Measurements from ENCODE around the gene PTPRD.

The PTPRD gene

GRCh38 chr9:8869812-8870211 is 1743.0 kb downstream of the PTPRD start:
- TF ChIP-seq, protein P1, sequence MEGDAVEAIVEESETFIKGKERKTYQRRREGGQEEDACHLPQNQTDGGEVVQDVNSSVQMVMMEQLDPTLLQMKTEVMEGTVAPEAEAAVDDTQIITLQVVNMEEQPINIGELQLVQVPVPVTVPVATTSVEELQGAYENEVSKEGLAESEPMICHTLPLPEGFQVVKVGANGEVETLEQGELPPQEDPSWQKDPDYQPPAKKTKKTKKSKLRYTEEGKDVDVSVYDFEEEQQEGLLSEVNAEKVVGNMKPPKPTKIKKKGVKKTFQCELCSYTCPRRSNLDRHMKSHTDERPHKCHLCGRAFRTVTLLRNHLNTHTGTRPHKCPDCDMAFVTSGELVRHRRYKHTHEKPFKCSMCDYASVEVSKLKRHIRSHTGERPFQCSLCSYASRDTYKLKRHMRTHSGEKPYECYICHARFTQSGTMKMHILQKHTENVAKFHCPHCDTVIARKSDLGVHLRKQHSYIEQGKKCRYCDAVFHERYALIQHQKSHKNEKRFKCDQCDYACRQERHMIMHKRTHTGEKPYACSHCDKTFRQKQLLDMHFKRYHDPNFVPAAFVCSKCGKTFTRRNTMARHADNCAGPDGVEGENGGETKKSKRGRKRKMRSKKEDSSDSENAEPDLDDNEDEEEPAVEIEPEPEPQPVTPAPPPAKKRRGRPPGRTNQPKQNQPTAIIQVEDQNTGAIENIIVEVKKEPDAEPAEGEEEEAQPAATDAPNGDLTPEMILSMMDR (IDR thresholded peaks at IDR 0.05; ENCODE audit: extremely low read depth, missing control alignments), result no peak
- no peak for DNase-seq (ENCODE audit: low spot score)

GRCh38 chr9:8868632-8869031 is 1744.2 kb downstream of the PTPRD start:
- TF ChIP-seq, protein P1 (IDR thresholded peaks at IDR 0.05; ENCODE audit: extremely low read depth, missing control alignments), result no peak

GRCh38 chr9:8867148-8867547 is 1745.7 kb downstream of the PTPRD start:
- no peak for DNase-seq (ENCODE audit: low spot score)
- TF ChIP-seq, protein P1 (IDR thresholded peaks at IDR 0.05; ENCODE audit: extremely low read depth, missing control alignments), result no peak

More at GRCh38 chr9:8868632-8869031, 1744.2 kb downstream of the PTPRD start:
- no peak for DNase-seq (ENCODE audit: low spot score)

GRCh38 chr9:8864545-8864896 is 1748.3 kb downstream of the PTPRD start:
- TF ChIP-seq, protein P1 (IDR thresholded peaks at IDR 0.05; ENCODE audit: extremely low read depth, missing control alignments), result no peak

GRCh38 chr9:8863886-8864544 is 1748.8 kb downstream of the PTPRD start:
- TF ChIP-seq, protein P1 (IDR thresholded peaks at IDR 0.05; ENCODE audit: extremely low read depth, missing control alignments), result no peak
- no peak for DNase-seq (ENCODE audit: low spot score)

More at GRCh38 chr9:8864545-8864896, 1748.3 kb downstream of the PTPRD start:
- no peak for DNase-seq (ENCODE audit: low spot score)

DNA sequence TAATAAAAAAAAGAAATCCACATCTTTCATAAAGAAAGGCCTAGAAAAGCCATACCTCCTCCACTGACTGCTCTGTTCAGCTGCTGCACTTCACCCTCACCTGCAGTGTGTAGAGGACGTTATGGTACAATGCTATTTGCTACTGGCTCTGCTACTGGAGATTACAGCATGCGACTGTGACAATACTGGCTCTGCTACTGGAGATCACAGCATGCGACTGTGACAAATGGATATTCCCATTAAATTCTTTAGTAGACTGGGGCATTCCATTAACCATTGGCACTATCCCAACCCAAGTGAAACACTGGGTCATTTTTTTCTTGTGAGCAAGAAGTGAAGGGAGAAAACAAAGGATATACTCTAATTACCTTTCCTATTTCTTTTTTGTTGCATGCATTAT is 1749.7 kb downstream of the PTPRD start:
- TF ChIP-seq, protein P1 (IDR thresholded peaks at IDR 0.05; ENCODE audit: extremely low read depth, missing control alignments), result no peak
- DNase-seq (ENCODE audit: low spot score), result no peak

GRCh38 chr9:8860925-8861324 is 1751.9 kb downstream of the PTPRD start:
- no peak for DNase-seq (ENCODE audit: low spot score)
- TF ChIP-seq, protein P1 (IDR thresholded peaks at IDR 0.05; ENCODE audit: extremely low read depth, missing control alignments), result no peak

Data from GM20000 (cell line).